Measurements from ENCODE around the gene ITCH. TPM values are rescaled to one million over a fixed set of nuclear protein-coding genes. Genes with fewer than 3 reads are reported as not detected.

ITCH gene
- total RNA-seq, result 10 to 100 TPM; 46.2 to 70.6 TPM

- Histone ChIP-seq H3K4me1 (ENCODE audit: control insufficient read depth in 1 of 2, low read depth in 2 of 2) (peaks cover 25 to 42% of the 10 kb centered on the region in 2 donors), H3K27me3 (replicated peaks; ENCODE audit: insufficient read depth) (no peaks in the 10 kb centered on the region), H3K36me3 (no peaks in the 10 kb centered on the region), H3K27ac (peak within 1 kb of the TSS; percentile 86 to 88), H3K9me3 (no peaks in the 10 kb centered on the region), H3K4me3 (peak within 1 kb of the TSS; percentile 85)
- ATAC-seq (ENCODE audit: insufficient number of reproducible peaks, low FRiP score, low read depth) (peak; percentile 89), DNase-seq (ENCODE audit: low spot score) (peak; percentile 93)
- no peak for TF ChIP-seq CTCF (IDR thresholded peaks at IDR 0.05)
These were observed at the start of gene ITCH for GRCh38 chr20:34363062-34363464. ITCH (plus strand) TSS chr20:34363273; CDS start chr20:34393812, 30,539 bp downstream.

GRCh38 chr20:34315236-34315635, 47.8 kb upstream of the ITCH start:
- ATAC-seq (ENCODE audit: insufficient number of reproducible peaks, low FRiP score, low read depth) (no peak), DNase-seq (ENCODE audit: low spot score) (no peak)
- no peak overlapping the region for H3K27ac ChIP-seq
- no peaks in the 10 kb centered on the region for H3K27me3 ChIP-seq (replicated peaks; ENCODE audit: insufficient read depth)
- H3K36me3 ChIP-seq, result no peaks in the 10 kb centered on the region
- no peak overlapping the region for H3K4me3 ChIP-seq
- no peak for TF ChIP-seq CTCF (IDR thresholded peaks at IDR 0.05)
- H3K9me3 ChIP-seq, result no peaks in the 10 kb centered on the region
- H3K4me1 ChIP-seq (ENCODE audit: control insufficient read depth in 1 of 2, low read depth in 2 of 2), result peaks cover 7 to 21% of the 10 kb centered on the region in 2 donors

GRCh38 chr20:34316196-34316814, 46.8 kb upstream of the ITCH start:
- ATAC-seq (ENCODE audit: insufficient number of reproducible peaks, low FRiP score, low read depth) (no peak), DNase-seq (ENCODE audit: low spot score) (no peak)
- TF ChIP-seq CTCF (IDR thresholded peaks at IDR 0.05), result no peak
- H3K27me3 ChIP-seq (replicated peaks; ENCODE audit: insufficient read depth), result no peaks in the 10 kb centered on the region
- H3K27ac ChIP-seq, result no peak overlapping the region
- no peaks in the 10 kb centered on the region for H3K36me3 ChIP-seq
- no peak overlapping the region for H3K4me3 ChIP-seq
- no peaks in the 10 kb centered on the region for H3K9me3 ChIP-seq
- H3K4me1 ChIP-seq (ENCODE audit: control insufficient read depth in 1 of 2, low read depth in 2 of 2), result peaks cover 5 to 18% of the 10 kb centered on the region in 2 donors

- DNase-seq (ENCODE audit: low spot score) (no peak), ATAC-seq (ENCODE audit: insufficient number of reproducible peaks, low FRiP score, low read depth) (no peak)
- TF ChIP-seq CTCF (IDR thresholded peaks at IDR 0.05), result no peak
- Histone ChIP-seq H3K9me3 (no peaks in the 10 kb centered on the region), H3K36me3 (no peaks in the 10 kb centered on the region), H3K27ac (no peak overlapping the region), H3K4me3 (no peak overlapping the region), H3K4me1 (ENCODE audit: control insufficient read depth in 1 of 2, low read depth in 2 of 2) (no peaks in the 10 kb centered on the region), H3K27me3 (replicated peaks; ENCODE audit: insufficient read depth) (no peaks in the 10 kb centered on the region)
These were observed 44.2 kb upstream of the ITCH start for GRCh38 chr20:34318609-34319443.

GRCh38 chr20:34320861-34321260, 42.2 kb upstream of the ITCH start:
- H3K27ac ChIP-seq, result no peak overlapping the region
- no peaks in the 10 kb centered on the region for H3K9me3 ChIP-seq
- no peaks in the 10 kb centered on the region for H3K4me1 ChIP-seq (ENCODE audit: control insufficient read depth in 1 of 2, low read depth in 2 of 2)
- no peaks in the 10 kb centered on the region for H3K27me3 ChIP-seq (replicated peaks; ENCODE audit: insufficient read depth)
- ATAC-seq (ENCODE audit: insufficient number of reproducible peaks, low FRiP score, low read depth) (no peak), DNase-seq (ENCODE audit: low spot score) (no peak)
- TF ChIP-seq CTCF (IDR thresholded peaks at IDR 0.05), result no peak
- H3K36me3 ChIP-seq, result no peaks in the 10 kb centered on the region
- no peak overlapping the region for H3K4me3 ChIP-seq

Measured in thoracic aorta (tissue), 2 donors.